GM12801 (cell line): ENCODE measurements around the gene RAB44.

Experiments used
- TF ChIP-seq, protein P1 (sequence below): IDR thresholded peaks from one replicate; pipeline ENCODE4 v1.5.1; 2011; ENCODE audit warnings: control low read depth; ENCODE audit not compliant: insufficient read length; ENCODE audit errors: extremely low read depth

RAB44 gene

DNA sequence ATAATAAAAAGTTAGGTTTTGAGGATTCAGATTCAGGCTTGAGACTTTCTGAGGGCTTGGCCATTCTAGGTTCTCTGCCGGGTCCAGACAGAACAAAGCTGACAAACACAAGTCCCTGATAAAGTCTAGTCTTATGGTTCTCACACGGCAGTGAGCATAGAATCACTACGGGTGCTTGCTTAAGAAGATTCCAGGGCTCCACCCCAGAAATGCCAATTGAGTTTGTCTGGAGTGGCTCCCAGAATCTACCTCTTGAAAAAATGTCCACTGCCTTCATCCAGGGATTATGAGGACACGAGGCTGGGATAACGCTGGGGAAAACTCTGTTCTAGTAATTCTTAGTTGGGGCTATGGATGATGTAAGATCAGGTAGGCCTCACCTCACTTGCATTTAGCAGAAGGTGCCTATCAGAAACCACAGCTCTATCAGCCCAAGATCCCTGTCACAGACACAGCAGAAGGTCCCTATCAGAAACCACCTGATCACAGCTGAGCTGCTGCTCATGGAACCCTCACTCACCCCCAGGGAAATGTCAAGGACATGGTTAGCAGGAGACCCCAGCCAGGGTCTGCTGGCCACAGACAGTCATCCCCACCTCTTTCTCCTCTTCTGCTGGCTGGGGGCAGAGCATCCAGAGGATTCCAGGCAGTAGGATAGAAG lies 52.3 kb downstream of the RAB44 start:
- TF ChIP-seq, protein P1, sequence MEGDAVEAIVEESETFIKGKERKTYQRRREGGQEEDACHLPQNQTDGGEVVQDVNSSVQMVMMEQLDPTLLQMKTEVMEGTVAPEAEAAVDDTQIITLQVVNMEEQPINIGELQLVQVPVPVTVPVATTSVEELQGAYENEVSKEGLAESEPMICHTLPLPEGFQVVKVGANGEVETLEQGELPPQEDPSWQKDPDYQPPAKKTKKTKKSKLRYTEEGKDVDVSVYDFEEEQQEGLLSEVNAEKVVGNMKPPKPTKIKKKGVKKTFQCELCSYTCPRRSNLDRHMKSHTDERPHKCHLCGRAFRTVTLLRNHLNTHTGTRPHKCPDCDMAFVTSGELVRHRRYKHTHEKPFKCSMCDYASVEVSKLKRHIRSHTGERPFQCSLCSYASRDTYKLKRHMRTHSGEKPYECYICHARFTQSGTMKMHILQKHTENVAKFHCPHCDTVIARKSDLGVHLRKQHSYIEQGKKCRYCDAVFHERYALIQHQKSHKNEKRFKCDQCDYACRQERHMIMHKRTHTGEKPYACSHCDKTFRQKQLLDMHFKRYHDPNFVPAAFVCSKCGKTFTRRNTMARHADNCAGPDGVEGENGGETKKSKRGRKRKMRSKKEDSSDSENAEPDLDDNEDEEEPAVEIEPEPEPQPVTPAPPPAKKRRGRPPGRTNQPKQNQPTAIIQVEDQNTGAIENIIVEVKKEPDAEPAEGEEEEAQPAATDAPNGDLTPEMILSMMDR, result no peak

DNA sequence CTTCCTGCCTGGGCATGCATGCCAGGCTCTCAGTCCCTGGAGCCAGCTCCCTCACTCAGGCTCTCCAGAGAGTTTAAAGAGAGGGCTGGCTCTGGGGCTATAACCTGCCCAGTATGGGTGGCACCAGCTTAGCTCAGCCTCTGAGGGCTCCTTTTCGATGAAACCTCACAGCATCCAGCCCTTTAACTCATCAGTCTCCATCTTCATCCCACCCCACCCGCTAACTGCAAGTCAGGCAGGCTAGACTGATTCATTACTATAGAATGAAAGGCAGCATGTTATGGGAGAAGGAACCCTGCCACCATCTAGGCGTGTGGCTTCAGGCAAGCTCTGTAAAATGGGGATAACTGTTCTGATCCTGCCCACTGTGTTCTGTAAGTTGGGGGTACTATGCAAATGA lies 53.5 kb downstream of the RAB44 start:
- TF ChIP-seq, protein P1, result no peak

DNA sequence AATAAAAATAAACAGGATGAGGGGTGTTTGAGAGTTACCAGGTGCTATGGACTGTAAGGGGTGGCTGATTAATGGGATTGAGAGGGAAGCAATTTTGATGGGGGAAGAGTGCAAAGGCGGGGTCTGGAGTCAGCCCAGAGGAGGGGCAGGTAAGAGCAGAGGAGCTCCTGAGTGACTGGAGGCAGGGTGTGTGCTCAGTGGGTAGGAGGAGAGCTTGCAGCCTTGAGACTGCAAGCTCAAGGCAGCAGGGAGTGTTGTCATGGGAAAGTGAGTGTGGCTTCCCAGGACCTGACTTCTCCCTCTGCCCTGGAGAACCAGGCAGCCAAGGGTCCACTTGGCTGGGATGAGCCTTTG lies 54.2 kb downstream of the RAB44 start:
- TF ChIP-seq, protein P1, result no peak

DNA sequence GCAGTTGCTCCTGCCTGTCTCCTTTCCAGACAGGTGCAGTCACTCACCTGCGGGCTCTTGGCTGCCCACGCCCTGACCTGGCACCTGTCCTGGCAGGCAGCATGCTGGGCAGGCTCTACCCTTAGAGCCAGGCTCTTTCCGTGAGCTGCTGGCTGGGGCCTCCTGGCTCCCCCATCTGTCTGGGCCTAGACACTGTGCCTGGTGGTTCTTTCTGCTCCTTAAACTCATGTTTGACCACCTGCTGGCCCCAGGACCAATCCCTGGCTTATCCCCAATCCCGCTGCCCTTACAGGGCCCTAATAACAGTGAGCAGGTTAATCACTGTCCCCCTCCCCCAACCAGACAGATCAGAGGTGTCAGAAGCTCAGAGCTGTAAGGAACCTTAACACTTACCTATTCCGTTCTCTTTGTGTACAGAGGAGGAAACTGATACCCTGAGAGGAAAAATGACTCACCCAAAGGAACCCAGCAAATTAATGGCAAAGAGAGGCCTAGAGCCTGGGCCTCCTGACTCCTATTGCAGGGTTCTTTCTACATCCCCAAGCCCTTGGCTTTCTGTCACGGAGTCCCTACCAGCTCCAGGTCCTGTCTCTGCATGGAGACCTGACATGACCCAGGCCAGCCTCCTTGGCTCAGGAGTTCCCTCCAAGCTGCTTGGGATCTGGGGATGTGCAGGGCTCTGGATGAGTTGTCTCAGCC lies 54.7 kb downstream of the RAB44 start:
- TF ChIP-seq, protein P1, result no peak

DNA sequence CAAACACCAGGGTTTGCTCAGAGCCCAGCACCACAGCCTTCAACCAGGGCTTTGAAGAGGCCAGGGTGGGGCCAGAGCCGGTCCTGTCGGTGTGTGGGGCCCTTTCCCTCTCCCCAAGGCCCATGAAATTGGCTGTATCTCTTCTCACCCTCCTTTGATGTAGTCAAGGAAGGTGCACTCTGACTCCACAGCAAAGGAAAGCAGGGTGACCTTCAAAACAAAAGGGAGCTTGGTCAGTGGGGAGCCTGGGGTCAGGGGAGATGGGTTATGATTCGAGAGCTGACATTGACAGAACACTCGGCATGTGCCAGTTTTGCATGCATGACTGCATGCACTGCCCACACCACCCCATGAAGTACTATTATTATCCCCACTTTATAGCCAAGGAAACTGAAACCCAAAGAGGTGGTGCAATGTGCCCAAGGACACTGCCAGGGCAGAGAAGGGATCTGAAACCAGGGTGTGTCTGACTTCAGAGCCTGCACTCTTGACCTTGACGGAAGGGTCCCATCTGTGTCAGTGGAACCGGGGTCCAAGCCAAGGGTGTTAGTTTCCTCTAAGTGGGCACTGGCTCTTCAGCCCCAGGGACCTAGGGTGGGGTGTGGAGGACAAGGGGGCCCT lies 55.4 kb downstream of the RAB44 start:
- TF ChIP-seq, protein P1, result no peak

DNA sequence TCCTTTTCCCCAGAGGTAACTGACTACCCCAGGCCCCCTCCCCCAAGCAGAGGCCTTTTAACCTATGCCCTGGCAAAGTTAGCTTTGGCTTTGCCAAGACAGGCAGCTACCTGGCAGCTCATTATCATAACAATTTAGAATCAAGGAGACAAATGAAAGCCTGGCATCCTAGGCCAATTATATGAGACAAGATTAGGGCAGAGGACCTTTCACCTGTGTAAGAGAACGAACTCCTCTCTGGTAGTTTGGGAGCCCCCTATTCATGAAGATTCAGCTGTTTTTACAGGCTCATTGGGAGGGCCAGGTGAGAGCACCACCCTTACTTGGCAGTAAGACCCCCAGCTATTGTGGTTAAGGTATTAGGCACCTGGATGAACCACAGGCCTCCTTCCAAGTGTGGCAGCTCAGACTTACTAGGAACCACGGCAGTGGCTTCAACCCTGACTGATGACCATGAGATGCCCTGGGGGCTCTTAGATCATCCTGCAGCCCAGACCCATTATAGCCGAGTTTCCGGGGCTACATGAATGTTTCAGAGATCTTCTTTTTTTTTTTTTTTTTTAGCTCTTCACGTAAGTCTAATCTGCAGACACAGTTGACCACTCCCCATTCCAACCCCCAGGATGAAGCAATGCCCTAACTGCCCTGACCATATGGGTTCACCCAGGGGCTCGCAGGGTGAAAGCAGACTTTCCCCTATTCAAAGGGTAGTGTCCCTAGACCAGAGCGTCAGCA lies 56.2 kb downstream of the RAB44 start:
- TF ChIP-seq, protein P1, result no peak

DNA sequence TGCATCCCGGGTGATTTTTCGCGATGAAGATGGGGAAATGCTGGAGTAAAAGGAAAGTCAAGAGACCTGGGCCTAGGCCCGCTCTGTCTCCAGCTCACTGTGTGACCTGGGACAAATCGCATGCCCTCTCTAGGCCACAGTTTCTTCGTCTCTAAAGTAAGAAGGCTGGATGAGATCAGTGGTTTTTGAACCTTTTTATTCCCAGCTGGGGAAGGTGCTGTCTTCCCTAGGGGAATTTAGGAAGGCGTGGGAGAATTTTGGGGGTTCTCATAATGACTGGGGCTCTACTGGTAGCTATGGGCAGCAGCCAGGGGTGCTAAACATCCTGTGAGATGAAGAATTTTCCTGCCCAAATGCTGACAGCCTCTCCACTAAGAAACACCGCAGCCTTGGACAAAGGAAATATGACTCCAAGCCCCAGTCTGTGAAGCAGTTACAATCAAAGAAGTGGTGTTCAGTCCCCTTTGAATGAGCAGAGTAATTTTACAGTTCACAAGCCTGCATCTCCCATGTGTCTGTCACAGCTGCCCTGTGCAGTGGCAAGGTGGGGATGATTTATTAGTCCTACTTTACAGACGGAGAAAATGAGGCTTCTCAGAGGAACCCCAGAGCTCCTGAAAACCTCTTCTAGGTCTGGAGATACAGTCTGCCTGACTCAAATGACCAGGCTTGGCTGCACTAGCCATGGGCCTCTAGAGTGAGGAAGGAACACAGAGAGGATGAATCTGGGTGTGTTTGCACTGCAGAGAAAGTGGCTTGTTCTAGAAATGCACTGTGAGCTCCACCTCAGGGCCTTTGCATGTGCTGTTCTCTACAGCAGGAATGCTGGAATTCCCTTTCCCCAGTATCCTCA lies 57.2 kb downstream of the RAB44 start:
- TF ChIP-seq, protein P1, result no peak
